Astrocyte (in vitro differentiated cells and primary cell): ENCODE measurements around the gene SLC35D2.

ENCODE experiments used
- CTCF ChIP-seq: IDR thresholded peaks from 2 replicates; pipeline ENCODE4 v1.5.1; 2011; ENCODE audit warnings: low read depth, mild to moderate bottlenecking, inconsistent platforms, low read length, moderate library complexity; ENCODE audit not compliant: insufficient read depth
- EZH2 ChIP-seq: IDR thresholded peaks from 2 replicates; pipeline ENCODE4 v1.6.1; 2012; ENCODE audit warnings: mild to moderate bottlenecking, low read length, inconsistent platforms; ENCODE audit not compliant: insufficient read depth

DNA sequence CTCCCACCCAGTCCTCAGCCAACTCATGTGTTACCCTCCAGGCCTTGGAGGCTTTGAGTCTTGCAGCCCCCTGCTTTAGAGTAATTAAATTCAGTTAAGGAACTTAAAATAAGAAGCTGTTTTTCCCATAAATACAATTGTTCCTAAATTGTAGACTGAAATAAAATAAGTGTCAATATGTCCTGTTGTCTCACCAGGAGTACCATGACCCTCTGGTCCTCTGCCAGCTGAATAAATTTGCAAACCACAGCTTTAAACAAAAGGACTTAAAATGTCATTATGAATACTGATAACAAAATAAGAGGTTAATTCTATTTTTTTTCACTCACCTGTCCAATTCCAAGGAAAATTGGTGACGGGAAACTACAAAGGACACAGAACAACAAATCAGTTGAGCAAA is 15.6 kb downstream of the SLC35D2 start:
- TF ChIP-seq CTCF (no peak), EZH2 (no peak)
